Measurements from ENCODE around the gene GNL1.

GRCh38 chr6:30557683-30557981 lies 1.3 kb upstream of the GNL1 start:
- TF ChIP-seq, protein P1, sequence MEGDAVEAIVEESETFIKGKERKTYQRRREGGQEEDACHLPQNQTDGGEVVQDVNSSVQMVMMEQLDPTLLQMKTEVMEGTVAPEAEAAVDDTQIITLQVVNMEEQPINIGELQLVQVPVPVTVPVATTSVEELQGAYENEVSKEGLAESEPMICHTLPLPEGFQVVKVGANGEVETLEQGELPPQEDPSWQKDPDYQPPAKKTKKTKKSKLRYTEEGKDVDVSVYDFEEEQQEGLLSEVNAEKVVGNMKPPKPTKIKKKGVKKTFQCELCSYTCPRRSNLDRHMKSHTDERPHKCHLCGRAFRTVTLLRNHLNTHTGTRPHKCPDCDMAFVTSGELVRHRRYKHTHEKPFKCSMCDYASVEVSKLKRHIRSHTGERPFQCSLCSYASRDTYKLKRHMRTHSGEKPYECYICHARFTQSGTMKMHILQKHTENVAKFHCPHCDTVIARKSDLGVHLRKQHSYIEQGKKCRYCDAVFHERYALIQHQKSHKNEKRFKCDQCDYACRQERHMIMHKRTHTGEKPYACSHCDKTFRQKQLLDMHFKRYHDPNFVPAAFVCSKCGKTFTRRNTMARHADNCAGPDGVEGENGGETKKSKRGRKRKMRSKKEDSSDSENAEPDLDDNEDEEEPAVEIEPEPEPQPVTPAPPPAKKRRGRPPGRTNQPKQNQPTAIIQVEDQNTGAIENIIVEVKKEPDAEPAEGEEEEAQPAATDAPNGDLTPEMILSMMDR (IDR thresholded peaks at IDR 0.05; ENCODE audit: insufficient read depth, low read depth, low read length): no peak
- no peak for TF ChIP-seq EZH2 (IDR thresholded peaks at IDR 0.05; ENCODE audit: insufficient read depth, low read length)

All from astrocyte (in vitro differentiated cells and primary cell).